Measurements from ENCODE around the gene HES4. TPM values are rescaled to one million over a fixed set of nuclear protein-coding genes. Genes with fewer than 3 reads are reported as not detected.

HES4 gene
- total RNA-seq, 1 experiment from 2014 or later = 145 TPM

DNA sequence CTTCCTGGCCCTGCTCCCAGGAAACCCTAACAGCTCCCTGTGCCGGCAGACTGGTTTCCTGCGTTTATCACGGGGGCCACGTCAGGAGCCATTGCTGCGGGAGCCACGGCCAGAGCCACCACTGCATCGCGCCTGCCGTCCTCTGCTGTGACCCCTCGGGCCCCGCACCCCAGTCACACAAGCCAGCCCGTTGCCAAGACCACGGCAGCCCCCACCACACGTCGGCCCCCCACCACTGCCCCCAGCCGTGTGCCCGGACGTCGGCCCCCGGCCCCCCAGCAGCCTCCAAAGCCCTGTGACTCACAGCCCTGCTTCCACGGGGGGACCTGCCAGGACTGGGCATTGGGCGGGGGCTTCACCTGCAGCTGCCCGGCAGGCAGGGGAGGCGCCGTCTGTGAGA lies 48.1 kb upstream of the HES4 start:
- peaks cover 16 to 40% of the 10 kb centered on the region in 2 experiments; a peak in 3 of 4 replicates for H3K36me3 ChIP-seq (ENCODE audit: control insufficient read depth in 1 of 2, insufficient read depth in 2 of 2, low read length in 2 of 2)
- H3K9me3 ChIP-seq (ENCODE audit: control insufficient read depth in 1 of 2, insufficient read depth in 1 of 2, low read depth in 1 of 2, low read length in 2 of 2) = no peaks in the 10 kb centered on the region
- no peaks in the 10 kb centered on the region for H3K4me1 ChIP-seq (ENCODE audit: control insufficient read depth in 1 of 2, insufficient read depth in 2 of 2, low read length in 2 of 2)
- H3K27me3 ChIP-seq (ENCODE audit: insufficient read depth, low read length) = no peaks in the 10 kb centered on the region
- H4K20me1 ChIP-seq (ENCODE audit: insufficient read depth) = no peaks in the 10 kb centered on the region
- ChIA-PET POLR2A (no interaction called here), RAD21 (ENCODE audit: low non-redundant PET in 1 of 2, low total read pairs in 2 of 2, uncharacterized antibody in 2 of 2, unreplicated experiment in 2 of 2) (no interaction called here), CTCF (no interaction called here)
- H2AFZ ChIP-seq (ENCODE audit: low read depth, low read length, poor library complexity, severe bottlenecking) = no peak overlapping the region
- intact Hi-C loops (cut with micrococcal nuclease) = no loop called here
- TF ChIP-seq POLR2A (IDR thresholded peaks at IDR 0.05; ENCODE audit: borderline replicate concordance, extremely low read depth, insufficient read depth, insufficient read length) (no peak), YY1 (IDR thresholded peaks at IDR 0.05; ENCODE audit: extremely low read depth, insufficient replicate concordance, low read depth, low read length) (no peak), SP1 (IDR thresholded peaks at IDR 0.05; ENCODE audit: low read depth) (no peak), EZH2phosphoT487 (IDR thresholded peaks at IDR 0.05; ENCODE audit: borderline replicate concordance) (no peak), CBX3 (IDR thresholded peaks at IDR 0.05; ENCODE audit: low read depth) (no peak), SIN3A (IDR thresholded peaks at IDR 0.05; ENCODE audit: low read depth) (no peak), FOSL1 (IDR thresholded peaks at IDR 0.05; ENCODE audit: low read depth) (no peak), ZNF274 (IDR thresholded peaks at IDR 0.05; ENCODE audit: low read depth, low read length) (no peak), POLR2AphosphoS5 (IDR thresholded peaks at IDR 0.05; ENCODE audit: low read depth, low read length) (no peak), ZFX (IDR thresholded peaks at IDR 0.05) (no peak), TCF7L2 (IDR thresholded peaks at IDR 0.05; ENCODE audit: borderline replicate concordance, extremely low read depth, insufficient read depth, insufficient read length) (no peak), JUND (IDR thresholded peaks at IDR 0.05) (no peak), SRF (IDR thresholded peaks at IDR 0.05; ENCODE audit: low read depth) (no peak), ELF1 (IDR thresholded peaks at IDR 0.05; ENCODE audit: borderline replicate concordance, low read depth) (no peak)
- TF ChIP-seq, protein P1, sequence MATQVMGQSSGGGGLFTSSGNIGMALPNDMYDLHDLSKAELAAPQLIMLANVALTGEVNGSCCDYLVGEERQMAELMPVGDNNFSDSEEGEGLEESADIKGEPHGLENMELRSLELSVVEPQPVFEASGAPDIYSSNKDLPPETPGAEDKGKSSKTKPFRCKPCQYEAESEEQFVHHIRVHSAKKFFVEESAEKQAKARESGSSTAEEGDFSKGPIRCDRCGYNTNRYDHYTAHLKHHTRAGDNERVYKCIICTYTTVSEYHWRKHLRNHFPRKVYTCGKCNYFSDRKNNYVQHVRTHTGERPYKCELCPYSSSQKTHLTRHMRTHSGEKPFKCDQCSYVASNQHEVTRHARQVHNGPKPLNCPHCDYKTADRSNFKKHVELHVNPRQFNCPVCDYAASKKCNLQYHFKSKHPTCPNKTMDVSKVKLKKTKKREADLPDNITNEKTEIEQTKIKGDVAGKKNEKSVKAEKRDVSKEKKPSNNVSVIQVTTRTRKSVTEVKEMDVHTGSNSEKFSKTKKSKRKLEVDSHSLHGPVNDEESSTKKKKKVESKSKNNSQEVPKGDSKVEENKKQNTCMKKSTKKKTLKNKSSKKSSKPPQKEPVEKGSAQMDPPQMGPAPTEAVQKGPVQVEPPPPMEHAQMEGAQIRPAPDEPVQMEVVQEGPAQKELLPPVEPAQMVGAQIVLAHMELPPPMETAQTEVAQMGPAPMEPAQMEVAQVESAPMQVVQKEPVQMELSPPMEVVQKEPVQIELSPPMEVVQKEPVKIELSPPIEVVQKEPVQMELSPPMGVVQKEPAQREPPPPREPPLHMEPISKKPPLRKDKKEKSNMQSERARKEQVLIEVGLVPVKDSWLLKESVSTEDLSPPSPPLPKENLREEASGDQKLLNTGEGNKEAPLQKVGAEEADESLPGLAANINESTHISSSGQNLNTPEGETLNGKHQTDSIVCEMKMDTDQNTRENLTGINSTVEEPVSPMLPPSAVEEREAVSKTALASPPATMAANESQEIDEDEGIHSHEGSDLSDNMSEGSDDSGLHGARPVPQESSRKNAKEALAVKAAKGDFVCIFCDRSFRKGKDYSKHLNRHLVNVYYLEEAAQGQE (IDR thresholded peaks at IDR 0.05; ENCODE audit: low read depth) = no peak
- TF ChIP-seq, protein P2, sequence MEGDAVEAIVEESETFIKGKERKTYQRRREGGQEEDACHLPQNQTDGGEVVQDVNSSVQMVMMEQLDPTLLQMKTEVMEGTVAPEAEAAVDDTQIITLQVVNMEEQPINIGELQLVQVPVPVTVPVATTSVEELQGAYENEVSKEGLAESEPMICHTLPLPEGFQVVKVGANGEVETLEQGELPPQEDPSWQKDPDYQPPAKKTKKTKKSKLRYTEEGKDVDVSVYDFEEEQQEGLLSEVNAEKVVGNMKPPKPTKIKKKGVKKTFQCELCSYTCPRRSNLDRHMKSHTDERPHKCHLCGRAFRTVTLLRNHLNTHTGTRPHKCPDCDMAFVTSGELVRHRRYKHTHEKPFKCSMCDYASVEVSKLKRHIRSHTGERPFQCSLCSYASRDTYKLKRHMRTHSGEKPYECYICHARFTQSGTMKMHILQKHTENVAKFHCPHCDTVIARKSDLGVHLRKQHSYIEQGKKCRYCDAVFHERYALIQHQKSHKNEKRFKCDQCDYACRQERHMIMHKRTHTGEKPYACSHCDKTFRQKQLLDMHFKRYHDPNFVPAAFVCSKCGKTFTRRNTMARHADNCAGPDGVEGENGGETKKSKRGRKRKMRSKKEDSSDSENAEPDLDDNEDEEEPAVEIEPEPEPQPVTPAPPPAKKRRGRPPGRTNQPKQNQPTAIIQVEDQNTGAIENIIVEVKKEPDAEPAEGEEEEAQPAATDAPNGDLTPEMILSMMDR (IDR thresholded peaks at IDR 0.05 in 2 of 3, conservative IDR thresholded peaks at IDR 0.05 in 1 of 3; ENCODE audit: borderline replicate concordance in 1 of 3, insufficient read depth in 1 of 3, low read depth in 2 of 3, low read length in 2 of 3) = no peak
- TF ChIP-seq, protein P3, sequence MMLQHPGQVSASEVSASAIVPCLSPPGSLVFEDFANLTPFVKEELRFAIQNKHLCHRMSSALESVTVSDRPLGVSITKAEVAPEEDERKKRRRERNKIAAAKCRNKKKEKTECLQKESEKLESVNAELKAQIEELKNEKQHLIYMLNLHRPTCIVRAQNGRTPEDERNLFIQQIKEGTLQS (IDR thresholded peaks at IDR 0.05) = no peak
- no TSS peak for BruUV-seq (replicated peaks)
- ATAC-seq (no peak), DNase-seq (ENCODE audit: low read depth, low spot score) (no peak)
- no peak overlapping the region for H3K27ac ChIP-seq (ENCODE audit: low read depth, low read length)
- no peak overlapping the region for H3K9ac ChIP-seq (ENCODE audit: low read length)
- peaks cover 4% of the 10 kb centered on the region; the same call in 1 of the 2 replicates for H3K79me2 ChIP-seq (ENCODE audit: insufficient read depth, low read length)
- H3K4me2 ChIP-seq (ENCODE audit: low read length) = no peak overlapping the region
- no peak overlapping the region for H3K4me3 ChIP-seq (replicated peaks in 1 of 2; ENCODE audit: low read depth in 1 of 2, low read length in 2 of 2)
- H3K9me2 ChIP-seq (ENCODE audit: insufficient read depth) = no peaks in the 10 kb centered on the region

All from HCT116 (cell line).